Kidney epithelial cell (primary cell): Measurements from ENCODE around the gene SLCO1B3. TPM values are rescaled to one million over a fixed set of nuclear protein-coding genes. Genes with fewer than 3 reads are reported as not detected.

Experiments
- DNase-seq: peaks from one replicate; pipeline ENCODE4 v3.0.0-alpha.2; 2010; ENCODE audit warnings: low read depth
- H3K27me3 ChIP-seq: 2 replicates; pipeline ENCODE4 v1.6.0; 2011; ENCODE audit warnings: low read length; ENCODE audit not compliant: control insufficient read depth, insufficient read depth
- H3K36me3 ChIP-seq: 2 replicates; pipeline ENCODE4 v1.5.1; 2011; ENCODE audit warnings: low read length; ENCODE audit not compliant: control insufficient read depth, insufficient read depth
- H3K4me3 ChIP-seq: 2 replicates; pipeline ENCODE4 v1.5.1; 2011; ENCODE audit warnings: low read depth, mild to moderate bottlenecking, control low read depth, low read length
- CTCF ChIP-seq: IDR thresholded peaks from 2 replicates; pipeline ENCODE4 v1.5.1; 2011; ENCODE audit warnings: mild to moderate bottlenecking, moderate library complexity, low read length, control low read depth, inconsistent platforms; ENCODE audit not compliant: insufficient read depth, poor library complexity, severe bottlenecking
- total RNA-seq: library from RNA; depleted of rRNA; stranded (reverse); fragments of >200 nt; gene quantifications from 2 replicates; pipeline ENCODE4 v1.2.3, GENCODE V29; 2015

The SLCO1B3 gene
- total RNA-seq, 1 donor from 2014 or later: not detected

- peak; percentile 43 for TF ChIP-seq CTCF
- DNase-seq: no peak
- H3K4me3 ChIP-seq: no peak overlapping the region
- H3K36me3 ChIP-seq: no peaks in the 10 kb centered on the region
- no peaks in the 10 kb centered on the region for H3K27me3 ChIP-seq
Observed at GRCh38 chr12:20798554-20798953, 12.0 kb upstream of the SLCO1B3 start.

GRCh38 chr12:20800160-20800559, 10.3 kb upstream of the SLCO1B3 start:
- no peak for TF ChIP-seq CTCF
- Histone ChIP-seq H3K4me3 (no peak overlapping the region), H3K27me3 (no peaks in the 10 kb centered on the region), H3K36me3 (no peaks in the 10 kb centered on the region)
- DNase-seq: no peak

GRCh38 chr12:20801035-20801434, 9.5 kb upstream of the SLCO1B3 start:
- Histone ChIP-seq H3K27me3 (no peaks in the 10 kb centered on the region), H3K36me3 (no peaks in the 10 kb centered on the region), H3K4me3 (no peak overlapping the region)
- no peak for TF ChIP-seq CTCF
- no peak for DNase-seq

DNA sequence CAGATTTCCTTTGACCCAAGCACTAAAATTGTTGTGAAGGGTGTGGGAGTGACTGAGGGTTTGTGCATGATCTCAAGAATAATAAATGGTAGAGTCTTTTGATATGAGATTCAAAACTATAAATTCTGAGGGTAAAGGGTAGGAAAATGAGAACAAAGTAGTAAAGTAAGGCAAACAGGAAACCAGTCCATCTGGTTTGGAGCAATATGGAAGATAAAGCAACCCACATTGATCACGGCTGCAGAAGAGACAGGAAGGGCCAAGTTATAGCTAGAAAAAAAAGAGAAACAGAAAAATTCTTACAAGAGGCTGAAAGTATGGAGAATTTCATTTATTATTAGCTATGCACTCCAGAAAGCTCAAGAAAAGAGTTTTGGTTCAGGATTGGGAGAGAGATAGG, 4.6 kb upstream of the SLCO1B3 start:
- DNase-seq: no peak
- Histone ChIP-seq H3K27me3 (no peaks in the 10 kb centered on the region), H3K4me3 (no peak overlapping the region), H3K36me3 (no peaks in the 10 kb centered on the region)
- TF ChIP-seq CTCF: no peak

GRCh38 chr12:20807192-20808080, 3.1 kb upstream of the SLCO1B3 start:
- Histone ChIP-seq H3K27me3 (no peaks in the 10 kb centered on the region), H3K4me3 (no peak overlapping the region), H3K36me3 (no peaks in the 10 kb centered on the region)
- no peak for DNase-seq
- TF ChIP-seq CTCF: no peak

GRCh38 chr12:20808521-20808920, 2.0 kb upstream of the SLCO1B3 start:
- Histone ChIP-seq H3K27me3 (no peaks in the 10 kb centered on the region), H3K36me3 (no peaks in the 10 kb centered on the region), H3K4me3 (no peak overlapping the region)
- no peak for TF ChIP-seq CTCF
- no peak for DNase-seq
